Thoracic aorta (tissue), 2 donors: ENCODE measurements around the gene RNFT2. TPM values are rescaled to one million over a fixed set of nuclear protein-coding genes. Genes with fewer than 3 reads are reported as not detected.

ENCODE experiments used
- ATAC-seq: fragments of 150-250 bp; one replicate; pipeline ENCODE4 v1.8.0; 2017; ENCODE audit warnings: low read depth; ENCODE audit not compliant: insufficient number of reproducible peaks, low FRiP score
- DNase-seq: peaks from one replicate; pipeline ENCODE4 v3.0.0-alpha.2; 2020; ENCODE audit warnings: low spot score
- H3K27ac ChIP-seq, 2 donors: fragments of 200-600 bp; sonication (generic); 1 replicate in 1 of 2; 2 replicates in 1 of 2; pipeline ENCODE4 v1.5.1; 2016; ENCODE audit warnings: mild to moderate bottlenecking in 2 of 2, moderate library complexity in 2 of 2
- H3K27me3 ChIP-seq: fragments of 200-600 bp; sonication (generic); replicated peaks from 2 replicates; pipeline ENCODE4 v1.6.0; 2016; ENCODE audit warnings: mild to moderate bottlenecking; ENCODE audit not compliant: insufficient read depth
- H3K36me3 ChIP-seq: fragments of 200-600 bp; sonication (generic); one replicate; pipeline ENCODE4 v1.5.1; 2016
- H3K4me1 ChIP-seq, 2 donors: fragments of 200-600 bp; sonication (generic); 1 replicate in 1 of 2; 2 replicates in 1 of 2; pipeline versions ENCODE4 v1.5.1 to v1.6.0; 2016; ENCODE audit warnings: low read depth in 2 of 2, mild to moderate bottlenecking in 1 of 2; ENCODE audit not compliant: control insufficient read depth in 1 of 2
- H3K4me3 ChIP-seq: fragments of 200-600 bp; sonication (generic); 2 replicates; pipeline ENCODE4 v1.5.1; 2016; ENCODE audit warnings: mild to moderate bottlenecking
- H3K9me3 ChIP-seq: fragments of 200-600 bp; sonication (generic); 2 replicates; pipeline ENCODE4 v1.5.1; 2016
- CTCF ChIP-seq: fragments of 200-600 bp; sonication (generic); IDR thresholded peaks from one replicate; pipeline ENCODE4 v1.5.1; 2019; ENCODE audit warnings: antibody characterized with exemption
- total RNA-seq, 2 donors: library from RNA; depleted of rRNA; stranded (reverse); fragments of >200 nt; gene quantifications; one replicate each; pipeline versions ENCODE4 v1.1.0 to v1.2.3, GENCODE V29; 2016

Gene RNFT2
- total RNA-seq, 2 donors from 2014 or later, result 1.1 to 1.5 TPM

- Histone ChIP-seq H3K4me3 (peak overlapping the region; percentile 99), H3K36me3 (no peaks in the 10 kb centered on the region), H3K27me3 (no peaks in the 10 kb centered on the region), H3K27ac (peak overlapping the region; percentile 95 to 99), H3K4me1 (peaks cover 6 to 8% of the 10 kb centered on the region in 2 donors), H3K9me3 (no peaks in the 10 kb centered on the region)
- DNase-seq (peak; percentile 70), ATAC-seq (peak; percentile 94)
- no peak for TF ChIP-seq CTCF
These were observed 81.1 kb downstream of the RNFT2 start for GRCh38 chr12:116818948-116819832.

- Histone ChIP-seq H3K27me3 (no peaks in the 10 kb centered on the region), H3K9me3 (no peaks in the 10 kb centered on the region), H3K4me1 (peaks cover 6 to 8% of the 10 kb centered on the region in 2 donors), H3K27ac (peak overlapping the region in 1 of 2 donors; percentile 99), H3K36me3 (no peaks in the 10 kb centered on the region), H3K4me3 (peak overlapping the region; percentile 99)
- ATAC-seq, result no peak
- no peak for TF ChIP-seq CTCF
- DNase-seq, result no peak
These were observed 82.0 kb downstream of the RNFT2 start for GRCh38 chr12:116820064-116820656.

- Histone ChIP-seq H3K27me3 (no peaks in the 10 kb centered on the region), H3K9me3 (no peaks in the 10 kb centered on the region), H3K4me3 (no peak overlapping the region), H3K27ac (no peak overlapping the region), H3K36me3 (no peaks in the 10 kb centered on the region), H3K4me1 (peaks cover 6 to 8% of the 10 kb centered on the region in 2 donors)
- no peak for TF ChIP-seq CTCF
- no peak for DNase-seq
- ATAC-seq, result no peak
These were observed 83.2 kb downstream of the RNFT2 start for GRCh38 chr12:116821291-116821690.

GRCh38 chr12:116827432-116827831, 89.3 kb downstream of the RNFT2 start:
- Histone ChIP-seq H3K27me3 (no peaks in the 10 kb centered on the region), H3K36me3 (no peaks in the 10 kb centered on the region), H3K4me3 (no peak overlapping the region), H3K27ac (no peak overlapping the region), H3K9me3 (no peaks in the 10 kb centered on the region), H3K4me1 (no peaks in the 10 kb centered on the region)
- ATAC-seq (no peak), DNase-seq (no peak)
- TF ChIP-seq CTCF, result no peak

- Histone ChIP-seq H3K9me3 (no peaks in the 10 kb centered on the region), H3K4me1 (no peaks in the 10 kb centered on the region), H3K27me3 (no peaks in the 10 kb centered on the region), H3K36me3 (no peaks in the 10 kb centered on the region), H3K4me3 (no peak overlapping the region), H3K27ac (no peak overlapping the region)
- no peak for DNase-seq
- ATAC-seq, result no peak
- TF ChIP-seq CTCF, result no peak
These were observed 94.2 kb downstream of the RNFT2 start for GRCh38 chr12:116832353-116832752.
